AG09309 (cell line): ENCODE data around the gene TFDP2.
"Not testable (repeated sequence)": the region's sequence is repeated elsewhere in the genome, so short reads cannot be mapped to it uniquely, and the experiment has no call there.

ENCODE experiments used
- DNase-seq: peaks from one replicate; pipeline ENCODE4 v3.0.0-alpha.2; 2010; ENCODE audit warnings: low read depth
- H3K4me3 ChIP-seq: 2 replicates; pipeline ENCODE4 v1.5.1; 2011; ENCODE audit warnings: mild to moderate bottlenecking, low read depth, low read length, moderate library complexity; ENCODE audit not compliant: control insufficient read depth
- CTCF ChIP-seq: IDR thresholded peaks from 2 replicates; pipeline ENCODE4 v1.5.1; 2011; ENCODE audit warnings: mild to moderate bottlenecking, low read depth, low read length, inconsistent platforms; ENCODE audit not compliant: insufficient read depth, control insufficient read depth; ENCODE audit errors: missing control alignments

TFDP2 gene

GRCh38 chr3:142095841-142096240, 53.5 kb downstream of the TFDP2 start:
- DNase-seq = no peak
- H3K4me3 ChIP-seq = no peak overlapping the region
- TF ChIP-seq CTCF = no peak

GRCh38 chr3:142088925-142089324, 60.4 kb downstream of the TFDP2 start:
- not testable (repeated sequence) for DNase-seq, H3K4me3 ChIP-seq

DNA sequence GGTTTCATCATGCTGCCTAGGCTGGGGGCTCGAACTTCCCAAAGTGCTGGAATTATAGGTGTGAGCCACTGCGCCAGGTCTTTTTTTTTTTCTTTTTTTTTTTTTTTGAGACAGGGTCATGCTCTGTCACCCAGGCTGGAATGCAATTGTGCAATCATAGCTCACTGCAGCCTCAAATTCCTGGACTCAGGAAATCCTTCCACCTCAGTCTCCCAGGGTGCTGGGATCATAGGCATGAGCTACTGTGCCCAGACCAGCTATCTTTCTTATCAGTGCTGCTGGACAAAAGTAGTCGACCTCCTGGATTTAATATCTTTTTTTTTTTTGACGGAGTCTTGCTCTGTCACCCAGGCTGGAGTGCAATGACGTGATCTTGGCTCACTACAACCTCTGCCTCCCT, 60.8 kb downstream of the TFDP2 start:
- no peak for TF ChIP-seq CTCF
- no peak for DNase-seq
- no peak overlapping the region for H3K4me3 ChIP-seq

GRCh38 chr3:142087676-142088075, 61.7 kb downstream of the TFDP2 start:
- no peak overlapping the region for H3K4me3 ChIP-seq
- no peak for TF ChIP-seq CTCF
- peak; percentile 37 for DNase-seq

- no peak for TF ChIP-seq CTCF
- no peak for DNase-seq
- no peak overlapping the region for H3K4me3 ChIP-seq
Measured at GRCh38 chr3:142086581-142087090, 62.7 kb downstream of the TFDP2 start.

- H3K4me3 ChIP-seq = no peak overlapping the region
- no peak for TF ChIP-seq CTCF
Measured at GRCh38 chr3:142081178-142081577, 68.2 kb downstream of the TFDP2 start.

GRCh38 chr3:142077859-142078500, 71.4 kb downstream of the TFDP2 start:
- no peak overlapping the region for H3K4me3 ChIP-seq
- no peak for DNase-seq
- no peak for TF ChIP-seq CTCF

More at GRCh38 chr3:142081178-142081577, 68.2 kb downstream of the TFDP2 start:
- no peak for DNase-seq
